ENCODE data around the gene SNCAIP. TPM values are rescaled to one million over a fixed set of nuclear protein-coding genes. Genes with fewer than 3 reads are reported as not detected.

The SNCAIP gene
- total RNA-seq, 1 experiment from 2014 or later, result 1.2 TPM

DNA sequence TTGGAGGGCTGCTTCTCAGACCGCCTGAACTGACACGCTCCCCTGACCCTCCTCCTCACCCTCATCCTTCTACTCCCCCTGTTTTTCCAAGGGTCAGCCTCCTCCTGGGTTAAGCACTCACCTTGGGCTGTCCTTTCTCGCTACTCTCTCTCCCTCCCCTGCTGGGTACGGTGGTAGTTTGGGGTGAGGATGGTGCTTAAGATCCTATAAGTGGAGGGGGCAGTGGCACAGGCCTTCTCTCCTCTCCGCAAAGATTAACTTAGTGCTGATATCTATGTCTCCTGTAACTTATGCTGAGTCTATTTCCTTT lies 159.7 kb downstream of the SNCAIP start:
- TF ChIP-seq, protein P1, sequence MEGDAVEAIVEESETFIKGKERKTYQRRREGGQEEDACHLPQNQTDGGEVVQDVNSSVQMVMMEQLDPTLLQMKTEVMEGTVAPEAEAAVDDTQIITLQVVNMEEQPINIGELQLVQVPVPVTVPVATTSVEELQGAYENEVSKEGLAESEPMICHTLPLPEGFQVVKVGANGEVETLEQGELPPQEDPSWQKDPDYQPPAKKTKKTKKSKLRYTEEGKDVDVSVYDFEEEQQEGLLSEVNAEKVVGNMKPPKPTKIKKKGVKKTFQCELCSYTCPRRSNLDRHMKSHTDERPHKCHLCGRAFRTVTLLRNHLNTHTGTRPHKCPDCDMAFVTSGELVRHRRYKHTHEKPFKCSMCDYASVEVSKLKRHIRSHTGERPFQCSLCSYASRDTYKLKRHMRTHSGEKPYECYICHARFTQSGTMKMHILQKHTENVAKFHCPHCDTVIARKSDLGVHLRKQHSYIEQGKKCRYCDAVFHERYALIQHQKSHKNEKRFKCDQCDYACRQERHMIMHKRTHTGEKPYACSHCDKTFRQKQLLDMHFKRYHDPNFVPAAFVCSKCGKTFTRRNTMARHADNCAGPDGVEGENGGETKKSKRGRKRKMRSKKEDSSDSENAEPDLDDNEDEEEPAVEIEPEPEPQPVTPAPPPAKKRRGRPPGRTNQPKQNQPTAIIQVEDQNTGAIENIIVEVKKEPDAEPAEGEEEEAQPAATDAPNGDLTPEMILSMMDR (IDR thresholded peaks at IDR 0.05; ENCODE audit: insufficient read depth in 1 of 2, low read depth in 1 of 2, low read length in 1 of 2, severe bottlenecking in 1 of 2, unreplicated experiment in 1 of 2), result no peak
- CTCF ChIA-PET, result no interaction called here
- no peaks in the 10 kb centered on the region for H3K27me3 Mint-ChIP-seq (ENCODE audit: insufficient read depth, unreplicated experiment)
- intact Hi-C loops (cut with micrococcal nuclease; ENCODE audit: unreplicated experiment), result no loop called here
- H3K27ac Mint-ChIP-seq (ENCODE audit: unreplicated experiment), result no peak overlapping the region
- no peaks in the 10 kb centered on the region for H3K27me3 ChIP-seq (replicated peaks; ENCODE audit: control insufficient read depth, insufficient read depth, low read length)
- no peak overlapping the region for H3K4me3 Mint-ChIP-seq (ENCODE audit: unreplicated experiment)
- H3K4me1 Mint-ChIP-seq (ENCODE audit: low read depth, unreplicated experiment), result peaks cover 17% of the 10 kb centered on the region
- BruUV-seq (replicated peaks), result no TSS peak
- no peaks in the 10 kb centered on the region for H3K9me3 Mint-ChIP-seq (ENCODE audit: unreplicated experiment)
- H3K36me3 Mint-ChIP-seq (ENCODE audit: insufficient read depth, unreplicated experiment), result peaks cover 18% of the 10 kb centered on the region
- H3K36me3 ChIP-seq (ENCODE audit: control insufficient read depth, insufficient read depth, low read length), result no peaks in the 10 kb centered on the region
- POLR2A ChIA-PET, result no interaction called here
- H3K4me1 ChIP-seq, result peaks cover 5% of the 10 kb centered on the region; the same call in 1 of the 2 replicates
- no peak for DNase-seq
- no peaks in the 10 kb centered on the region for H3K9me3 ChIP-seq
- no peak overlapping the region for H3K4me3 ChIP-seq (ENCODE audit: low read depth, low read length)

DNA sequence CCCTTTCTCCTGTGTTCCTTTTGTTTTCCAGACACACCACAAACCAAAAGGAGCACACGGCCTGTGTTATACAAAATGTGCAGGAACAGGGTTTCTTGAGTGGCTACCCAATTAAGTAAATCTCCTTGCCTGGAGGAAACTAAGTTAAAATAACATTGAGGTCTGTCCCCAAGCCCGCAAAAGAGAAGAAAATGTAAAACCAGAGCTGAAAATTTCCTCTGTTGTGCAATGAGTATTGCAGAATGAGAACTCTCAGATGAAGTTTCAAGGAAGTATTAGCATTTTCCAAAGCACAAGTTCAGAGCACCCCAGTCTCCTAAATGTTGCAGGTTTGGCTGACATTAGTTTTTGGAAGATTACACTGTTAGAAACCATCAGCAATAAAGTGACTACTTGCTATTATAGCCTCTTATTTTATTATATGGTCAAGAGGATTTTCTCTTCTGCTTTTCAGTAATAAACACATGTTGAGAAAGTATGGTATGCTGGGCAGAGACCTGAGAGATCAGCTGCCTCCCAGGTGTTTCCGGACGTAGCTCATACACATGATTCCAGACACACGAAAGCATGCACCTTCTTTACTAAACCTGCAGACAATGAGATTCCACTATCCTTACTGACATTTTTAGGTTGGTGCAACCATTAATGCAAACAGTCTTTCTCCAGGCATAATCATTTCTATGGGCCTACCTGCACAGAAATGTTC lies 161.3 kb downstream of the SNCAIP start:
- Mint-ChIP-seq H3K4me3 (ENCODE audit: unreplicated experiment) (no peak overlapping the region), H3K9me3 (ENCODE audit: unreplicated experiment) (no peaks in the 10 kb centered on the region), H3K4me1 (ENCODE audit: low read depth, unreplicated experiment) (peaks cover 28% of the 10 kb centered on the region), H3K27me3 (ENCODE audit: insufficient read depth, unreplicated experiment) (no peaks in the 10 kb centered on the region), H3K27ac (ENCODE audit: unreplicated experiment) (no peak overlapping the region), H3K36me3 (ENCODE audit: insufficient read depth, unreplicated experiment) (peaks cover 20% of the 10 kb centered on the region)
- Histone ChIP-seq H3K36me3 (ENCODE audit: control insufficient read depth, insufficient read depth, low read length) (no peaks in the 10 kb centered on the region), H3K4me3 (ENCODE audit: low read depth, low read length) (no peak overlapping the region), H3K27me3 (replicated peaks; ENCODE audit: control insufficient read depth, insufficient read depth, low read length) (no peaks in the 10 kb centered on the region), H3K4me1 (peaks cover 5% of the 10 kb centered on the region; the same call in 1 of the 2 replicates), H3K9me3 (no peaks in the 10 kb centered on the region)
- TF ChIP-seq, protein P1 (IDR thresholded peaks at IDR 0.05; ENCODE audit: insufficient read depth in 1 of 2, low read depth in 1 of 2, low read length in 1 of 2, severe bottlenecking in 1 of 2, unreplicated experiment in 1 of 2), result no peak
- POLR2A ChIA-PET, result no interaction called here
- no peak for DNase-seq
- intact Hi-C loops (cut with micrococcal nuclease; ENCODE audit: unreplicated experiment), result no loop called here
- CTCF ChIA-PET, result no interaction called here
- no TSS peak for BruUV-seq (replicated peaks)

DNA sequence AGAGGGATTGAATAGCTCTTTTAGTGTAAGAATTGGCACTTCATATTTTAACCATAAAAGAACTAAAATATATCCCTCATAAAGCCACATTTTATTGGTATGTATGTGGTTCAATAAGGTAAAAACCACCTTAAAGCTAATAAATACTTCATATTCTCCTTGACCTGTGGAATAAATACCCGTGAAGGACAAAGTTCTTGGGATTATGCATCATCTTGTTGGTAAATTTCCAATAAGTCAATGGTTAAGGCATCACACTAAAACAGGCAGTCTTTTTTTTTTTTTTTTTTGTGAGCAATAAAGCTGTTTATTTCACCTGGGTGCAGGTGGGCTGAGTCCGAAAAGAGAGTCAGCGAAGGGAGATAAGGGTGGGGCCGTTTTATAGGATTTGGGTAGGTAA lies 161.9 kb downstream of the SNCAIP start:
- no peaks in the 10 kb centered on the region for H3K9me3 Mint-ChIP-seq (ENCODE audit: unreplicated experiment)
- ChIA-PET POLR2A (no interaction called here), CTCF (no interaction called here)
- Histone ChIP-seq H3K4me3 (ENCODE audit: low read depth, low read length) (no peak overlapping the region), H3K36me3 (ENCODE audit: control insufficient read depth, insufficient read depth, low read length) (no peaks in the 10 kb centered on the region), H3K9me3 (no peaks in the 10 kb centered on the region), H3K4me1 (peaks cover 6% of the 10 kb centered on the region), H3K27me3 (replicated peaks; ENCODE audit: control insufficient read depth, insufficient read depth, low read length) (no peaks in the 10 kb centered on the region)
- H3K27me3 Mint-ChIP-seq (ENCODE audit: insufficient read depth, unreplicated experiment), result no peaks in the 10 kb centered on the region
- no peak overlapping the region for H3K4me3 Mint-ChIP-seq (ENCODE audit: unreplicated experiment)
- intact Hi-C loops (cut with micrococcal nuclease; ENCODE audit: unreplicated experiment), result no loop called here
- TF ChIP-seq, protein P1 (IDR thresholded peaks at IDR 0.05; ENCODE audit: insufficient read depth in 1 of 2, low read depth in 1 of 2, low read length in 1 of 2, severe bottlenecking in 1 of 2, unreplicated experiment in 1 of 2), result no peak
- no TSS peak for BruUV-seq (replicated peaks)
- DNase-seq, result no peak
- peaks cover 28% of the 10 kb centered on the region for H3K4me1 Mint-ChIP-seq (ENCODE audit: low read depth, unreplicated experiment)
- peaks cover 20% of the 10 kb centered on the region for H3K36me3 Mint-ChIP-seq (ENCODE audit: insufficient read depth, unreplicated experiment)
- no peak overlapping the region for H3K27ac Mint-ChIP-seq (ENCODE audit: unreplicated experiment)

Measured in Caco-2 (cell line).